ENCODE data around the gene PDE8A. TPM values are rescaled to one million over a fixed set of nuclear protein-coding genes. Genes with fewer than 3 reads are reported as not detected.

Gene PDE8A, protein sequence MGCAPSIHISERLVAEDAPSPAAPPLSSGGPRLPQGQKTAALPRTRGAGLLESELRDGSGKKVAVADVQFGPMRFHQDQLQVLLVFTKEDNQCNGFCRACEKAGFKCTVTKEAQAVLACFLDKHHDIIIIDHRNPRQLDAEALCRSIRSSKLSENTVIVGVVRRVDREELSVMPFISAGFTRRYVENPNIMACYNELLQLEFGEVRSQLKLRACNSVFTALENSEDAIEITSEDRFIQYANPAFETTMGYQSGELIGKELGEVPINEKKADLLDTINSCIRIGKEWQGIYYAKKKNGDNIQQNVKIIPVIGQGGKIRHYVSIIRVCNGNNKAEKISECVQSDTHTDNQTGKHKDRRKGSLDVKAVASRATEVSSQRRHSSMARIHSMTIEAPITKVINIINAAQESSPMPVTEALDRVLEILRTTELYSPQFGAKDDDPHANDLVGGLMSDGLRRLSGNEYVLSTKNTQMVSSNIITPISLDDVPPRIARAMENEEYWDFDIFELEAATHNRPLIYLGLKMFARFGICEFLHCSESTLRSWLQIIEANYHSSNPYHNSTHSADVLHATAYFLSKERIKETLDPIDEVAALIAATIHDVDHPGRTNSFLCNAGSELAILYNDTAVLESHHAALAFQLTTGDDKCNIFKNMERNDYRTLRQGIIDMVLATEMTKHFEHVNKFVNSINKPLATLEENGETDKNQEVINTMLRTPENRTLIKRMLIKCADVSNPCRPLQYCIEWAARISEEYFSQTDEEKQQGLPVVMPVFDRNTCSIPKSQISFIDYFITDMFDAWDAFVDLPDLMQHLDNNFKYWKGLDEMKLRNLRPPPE
- polyA plus RNA-seq (2013, experiment 1 of 4) = 5.6 TPM
- polyA plus RNA-seq (2013, experiment 2 of 4) = 6.8 TPM
- polyA plus RNA-seq (2013, experiment 3 of 4) = 4.2 TPM
- 5.4 TPM for polyA plus RNA-seq (2013, experiment 4 of 4)

DNA sequence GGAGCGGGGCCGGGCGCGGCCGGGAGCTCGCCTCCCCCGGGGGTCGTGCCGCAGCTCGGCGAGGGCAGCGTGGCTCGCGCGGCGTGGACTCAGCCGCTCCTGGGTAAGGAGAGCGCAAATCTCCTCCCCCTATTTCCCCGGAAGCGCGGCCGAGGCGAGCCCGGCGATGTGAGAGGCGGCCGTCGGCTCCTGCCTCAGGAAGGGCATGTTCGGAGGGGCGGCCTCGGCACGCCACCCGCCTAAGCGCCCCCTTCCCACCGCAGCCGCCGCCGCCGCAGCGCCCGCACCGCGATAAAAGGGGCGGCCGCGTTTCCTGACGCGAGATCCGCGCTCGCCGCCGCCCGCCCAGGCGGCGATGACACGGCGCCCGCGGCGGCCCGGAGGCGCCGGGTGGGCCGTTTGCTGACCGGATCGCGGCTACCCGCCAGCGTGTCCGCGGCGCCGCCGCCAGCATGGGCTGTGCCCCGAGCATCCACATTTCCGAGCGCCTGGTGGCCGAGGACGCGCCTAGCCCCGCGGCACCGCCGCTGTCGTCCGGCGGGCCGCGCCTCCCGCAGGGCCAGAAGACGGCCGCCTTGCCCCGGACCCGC is at the start of gene PDE8A:
PDE8A (plus strand) TSS at position 146 of the 590 bp plus-strand sequence; CDS start at position 453, 307 bp downstream.
- peaks cover 73% of the 10 kb centered on the region for H3K27me3 ChIP-seq (ENCODE audit: control insufficient read depth, insufficient read depth, low read length, poor library complexity, severe bottlenecking)
- WGBS, 2 experiments = 0 to 1% methylated on average over 95 of the region's 95 CpGs
- H3K4me3 ChIP-seq (ENCODE audit: insufficient read depth, low read depth, low read length) = peak within 1 kb of the TSS; percentile 78
- H3K9me3 ChIP-seq (ENCODE audit: control insufficient read depth, low read length) = no peaks in the 10 kb centered on the region
- H3K4me1 ChIP-seq (ENCODE audit: control insufficient read depth, insufficient read depth, low read length) = peaks cover 3% of the 10 kb centered on the region
- no peaks in the 10 kb centered on the region for H3K36me3 ChIP-seq (ENCODE audit: control insufficient read depth, insufficient read depth, low read length)
- no peak within 1 kb of the TSS for H3K27ac ChIP-seq (ENCODE audit: insufficient read depth, low read depth, low read length, poor library complexity, severe bottlenecking)

DNA sequence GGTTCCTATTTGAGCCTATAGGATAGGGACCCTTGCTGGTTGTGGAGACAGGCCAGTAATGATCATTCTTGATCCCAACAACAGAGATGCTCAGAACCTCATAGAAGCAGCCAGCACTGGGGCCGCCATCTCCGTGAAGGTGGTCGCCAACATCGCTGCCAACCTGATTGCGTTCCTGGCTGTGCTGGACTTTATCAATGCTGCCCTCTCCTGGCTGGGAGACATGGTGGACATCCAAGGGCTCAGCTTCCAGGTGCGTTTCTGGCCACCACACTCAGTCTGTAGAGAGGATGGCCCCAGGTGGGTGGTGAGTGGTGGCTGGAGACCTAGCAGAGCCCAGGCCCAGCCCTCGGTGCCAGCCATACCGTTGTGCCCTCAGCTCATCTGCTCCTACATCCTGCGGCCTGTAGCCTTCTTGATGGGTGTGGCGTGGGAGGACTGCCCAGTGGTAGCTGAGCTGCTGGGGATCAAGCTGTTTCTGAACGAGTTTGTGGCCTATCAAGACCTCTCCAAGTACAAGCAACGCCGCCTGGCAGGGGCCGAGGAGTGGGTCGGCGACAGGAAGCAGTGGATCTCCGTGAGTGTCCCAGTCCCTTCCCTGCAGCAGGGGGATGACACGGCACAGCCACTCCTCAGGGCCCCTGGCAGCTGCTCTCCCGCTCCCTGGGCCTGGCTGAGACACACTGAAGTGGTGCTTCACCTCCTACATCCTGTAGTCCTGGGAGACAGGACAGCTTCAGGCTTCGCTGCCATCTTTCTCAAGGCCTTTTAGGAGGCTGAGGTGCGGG is 46.5 kb upstream of the PDE8A start:
- Histone ChIP-seq H3K9me3 (ENCODE audit: control insufficient read depth, low read length) (no peaks in the 10 kb centered on the region), H3K36me3 (ENCODE audit: control insufficient read depth, insufficient read depth, low read length) (no peaks in the 10 kb centered on the region), H3K27ac (ENCODE audit: insufficient read depth, low read depth, low read length, poor library complexity, severe bottlenecking) (no peak overlapping the region), H3K4me3 (ENCODE audit: insufficient read depth, low read depth, low read length) (no peak overlapping the region), H3K27me3 (ENCODE audit: control insufficient read depth, insufficient read depth, low read length, poor library complexity, severe bottlenecking) (no peaks in the 10 kb centered on the region), H3K4me1 (ENCODE audit: control insufficient read depth, insufficient read depth, low read length) (no peaks in the 10 kb centered on the region)
- 87% methylated on average over 21 of the region's 21 CpGs for WGBS, 2 experiments

DNA sequence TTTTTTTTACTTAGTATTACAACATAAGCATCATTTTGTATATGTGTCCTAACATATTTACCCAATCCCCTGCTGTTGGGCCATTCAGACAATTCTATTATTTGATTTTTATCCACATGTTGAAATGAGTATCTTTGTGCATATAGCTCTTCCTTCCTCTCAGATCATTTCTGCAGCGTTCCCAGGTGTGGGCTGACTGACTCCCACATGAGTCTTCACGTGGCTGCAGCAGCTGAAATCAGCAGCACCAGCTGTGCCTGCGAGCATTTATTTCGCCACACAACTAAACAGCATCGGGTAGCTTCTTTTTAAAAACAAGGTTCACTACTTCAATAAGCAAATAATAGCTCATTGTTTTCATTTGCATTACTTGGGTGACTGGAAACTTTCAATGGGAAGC is 44.5 kb upstream of the PDE8A start:
- WGBS, 2 experiments = 82 to 89% methylated on average over 5 of the region's 5 CpGs
- Histone ChIP-seq H3K27me3 (ENCODE audit: control insufficient read depth, insufficient read depth, low read length, poor library complexity, severe bottlenecking) (no peaks in the 10 kb centered on the region), H3K36me3 (ENCODE audit: control insufficient read depth, insufficient read depth, low read length) (no peaks in the 10 kb centered on the region), H3K9me3 (ENCODE audit: control insufficient read depth, low read length) (no peaks in the 10 kb centered on the region), H3K4me3 (ENCODE audit: insufficient read depth, low read depth, low read length) (no peak overlapping the region), H3K27ac (ENCODE audit: insufficient read depth, low read depth, low read length, poor library complexity, severe bottlenecking) (no peak overlapping the region), H3K4me1 (ENCODE audit: control insufficient read depth, insufficient read depth, low read length) (no peaks in the 10 kb centered on the region)

DNA sequence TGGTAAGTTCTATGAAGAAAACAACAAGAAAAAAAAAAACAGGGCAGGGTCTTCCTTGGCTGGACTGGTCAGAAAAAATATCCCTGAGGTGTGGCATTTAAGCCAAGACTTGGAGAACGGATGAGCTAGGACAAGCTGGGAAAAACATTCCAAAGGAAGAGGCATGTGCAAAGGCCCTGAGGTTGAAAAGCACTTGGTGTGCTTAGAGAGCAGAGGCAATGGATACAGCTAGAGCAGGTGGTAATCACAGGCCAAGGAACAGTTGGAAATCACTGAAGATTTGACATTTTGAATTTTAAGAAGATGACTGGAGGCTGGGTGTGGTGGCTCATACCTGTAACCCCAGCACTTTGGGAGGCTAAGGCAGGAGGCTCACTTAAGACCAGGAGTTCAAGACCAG is 42.9 kb upstream of the PDE8A start:
- 89 to 92% methylated on average over 1 of the region's 1 CpG for WGBS, 2 experiments
- no peaks in the 10 kb centered on the region for H3K27me3 ChIP-seq (ENCODE audit: control insufficient read depth, insufficient read depth, low read length, poor library complexity, severe bottlenecking)
- no peaks in the 10 kb centered on the region for H3K9me3 ChIP-seq (ENCODE audit: control insufficient read depth, low read length)
- H3K4me3 ChIP-seq (ENCODE audit: insufficient read depth, low read depth, low read length) = no peak overlapping the region
- H3K36me3 ChIP-seq (ENCODE audit: control insufficient read depth, insufficient read depth, low read length) = no peaks in the 10 kb centered on the region
- no peak overlapping the region for H3K27ac ChIP-seq (ENCODE audit: insufficient read depth, low read depth, low read length, poor library complexity, severe bottlenecking)
- no peaks in the 10 kb centered on the region for H3K4me1 ChIP-seq (ENCODE audit: control insufficient read depth, insufficient read depth, low read length)

DNA sequence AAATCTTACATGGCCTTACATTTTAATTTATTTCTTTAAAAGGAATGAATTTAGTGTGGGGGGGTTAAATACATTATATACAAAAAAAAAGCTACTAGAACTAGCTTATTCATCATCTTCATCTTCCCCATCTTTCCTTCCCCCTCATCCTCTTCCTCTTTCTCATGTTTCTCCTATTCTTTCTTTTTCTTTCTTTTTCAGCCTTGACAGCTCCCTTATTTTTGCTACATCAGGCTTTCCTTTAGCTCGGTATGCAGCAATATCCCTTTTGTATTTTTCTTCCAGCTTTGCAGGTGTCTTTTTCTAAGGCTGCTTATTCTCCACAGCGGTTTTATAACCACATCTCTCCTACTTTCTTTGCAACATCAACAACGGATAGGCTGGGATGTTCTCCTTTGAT is 41.3 kb upstream of the PDE8A start:
- no peaks in the 10 kb centered on the region for H3K36me3 ChIP-seq (ENCODE audit: control insufficient read depth, insufficient read depth, low read length)
- H3K4me1 ChIP-seq (ENCODE audit: control insufficient read depth, insufficient read depth, low read length) = no peaks in the 10 kb centered on the region
- no peaks in the 10 kb centered on the region for H3K27me3 ChIP-seq (ENCODE audit: control insufficient read depth, insufficient read depth, low read length, poor library complexity, severe bottlenecking)
- H3K4me3 ChIP-seq (ENCODE audit: insufficient read depth, low read depth, low read length) = no peak overlapping the region
- no peak overlapping the region for H3K27ac ChIP-seq (ENCODE audit: insufficient read depth, low read depth, low read length, poor library complexity, severe bottlenecking)
- 74 to 87% methylated on average over 3 of the region's 3 CpGs for WGBS, 2 experiments
- no peaks in the 10 kb centered on the region for H3K9me3 ChIP-seq (ENCODE audit: control insufficient read depth, low read length)

DNA sequence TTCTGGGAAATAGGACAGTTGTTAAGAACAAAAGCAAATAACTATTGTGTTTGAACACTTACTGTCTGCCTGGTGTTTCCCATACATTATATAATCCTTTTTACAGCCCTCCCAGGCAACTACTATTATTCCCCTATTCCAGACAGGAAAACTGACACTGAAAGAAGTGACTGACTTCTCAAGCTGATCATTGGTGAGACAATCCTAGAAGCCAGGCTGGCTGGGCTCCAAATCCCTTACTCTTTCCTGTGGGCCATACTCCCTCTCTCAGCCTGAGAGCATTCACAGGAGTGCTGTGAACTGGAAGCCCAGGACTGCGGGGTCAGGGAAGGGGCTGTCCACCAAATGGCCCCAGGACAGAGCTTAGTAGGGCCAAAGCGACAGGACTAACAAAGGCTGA is 39.2 kb upstream of the PDE8A start:
- 93 to 100% methylated on average over 2 of the region's 2 CpGs for WGBS, 2 experiments

DNA sequence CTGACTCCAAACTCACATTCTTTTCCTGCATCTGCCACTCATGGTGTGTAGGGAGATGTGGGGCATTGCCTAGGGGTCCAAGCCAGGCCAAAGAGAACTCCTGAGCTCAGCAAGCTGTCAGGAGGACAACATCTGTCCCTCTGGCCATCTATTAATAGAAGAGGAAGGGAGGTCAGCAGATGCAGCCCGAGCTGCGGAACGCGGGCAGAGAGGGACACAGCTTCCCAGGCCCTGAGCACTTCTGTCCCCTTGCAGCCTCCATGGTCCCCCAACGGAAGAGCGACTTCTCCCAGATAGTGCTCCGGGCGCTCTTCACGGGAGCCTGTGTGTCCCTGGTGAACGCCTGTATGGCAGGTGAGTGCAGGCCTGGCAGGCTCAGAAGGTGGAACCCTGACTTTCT is 37.3 kb upstream of the PDE8A start:
- no peaks in the 10 kb centered on the region for H3K27me3 ChIP-seq (ENCODE audit: control insufficient read depth, insufficient read depth, low read length, poor library complexity, severe bottlenecking)
- no peak overlapping the region for H3K4me3 ChIP-seq (ENCODE audit: insufficient read depth, low read depth, low read length)
- no peaks in the 10 kb centered on the region for H3K9me3 ChIP-seq (ENCODE audit: control insufficient read depth, low read length)
- no peaks in the 10 kb centered on the region for H3K36me3 ChIP-seq (ENCODE audit: control insufficient read depth, insufficient read depth, low read length)
- no peaks in the 10 kb centered on the region for H3K4me1 ChIP-seq (ENCODE audit: control insufficient read depth, insufficient read depth, low read length)
- H3K27ac ChIP-seq (ENCODE audit: insufficient read depth, low read depth, low read length, poor library complexity, severe bottlenecking) = no peak overlapping the region
- WGBS, 2 experiments = 94 to 95% methylated on average over 10 of the region's 10 CpGs

More for the DNA sequence above, 39.2 kb upstream of the PDE8A start:
- Histone ChIP-seq H3K4me1 (ENCODE audit: control insufficient read depth, insufficient read depth, low read length) (no peaks in the 10 kb centered on the region), H3K4me3 (ENCODE audit: insufficient read depth, low read depth, low read length) (no peak overlapping the region), H3K27ac (ENCODE audit: insufficient read depth, low read depth, low read length, poor library complexity, severe bottlenecking) (no peak overlapping the region), H3K36me3 (ENCODE audit: control insufficient read depth, insufficient read depth, low read length) (no peaks in the 10 kb centered on the region), H3K27me3 (ENCODE audit: control insufficient read depth, insufficient read depth, low read length, poor library complexity, severe bottlenecking) (no peaks in the 10 kb centered on the region), H3K9me3 (ENCODE audit: control insufficient read depth, low read length) (no peaks in the 10 kb centered on the region)

DNA sequence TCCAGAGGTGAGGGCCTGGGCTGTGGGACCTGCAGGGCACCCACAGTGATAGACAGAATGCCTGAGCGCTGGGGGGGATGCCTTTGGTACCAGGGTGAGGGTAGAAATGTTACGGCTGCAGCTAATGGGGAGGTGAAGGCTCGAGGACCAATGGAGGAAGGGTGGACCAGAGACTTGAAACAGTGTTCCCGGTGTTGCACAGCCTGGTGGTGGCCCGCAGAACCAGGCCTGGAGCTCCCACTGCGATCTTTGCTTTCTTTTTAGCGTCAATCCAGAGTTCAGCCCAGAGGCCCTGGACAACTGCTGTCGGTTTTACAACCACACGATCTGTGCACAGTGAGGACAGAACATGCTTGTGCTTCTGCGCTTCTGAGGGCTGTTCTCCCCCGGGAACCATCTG is 36.8 kb upstream of the PDE8A start:
- H3K9me3 ChIP-seq (ENCODE audit: control insufficient read depth, low read length) = no peaks in the 10 kb centered on the region

GRCh38 chr15:84946772-84947489 is 34.7 kb upstream of the PDE8A start:
- Histone ChIP-seq H3K27ac (ENCODE audit: insufficient read depth, low read depth, low read length, poor library complexity, severe bottlenecking) (no peak overlapping the region), H3K36me3 (ENCODE audit: control insufficient read depth, insufficient read depth, low read length) (no peaks in the 10 kb centered on the region), H3K4me1 (ENCODE audit: control insufficient read depth, insufficient read depth, low read length) (no peaks in the 10 kb centered on the region), H3K4me3 (ENCODE audit: insufficient read depth, low read depth, low read length) (no peak overlapping the region), H3K9me3 (ENCODE audit: control insufficient read depth, low read length) (no peaks in the 10 kb centered on the region), H3K27me3 (ENCODE audit: control insufficient read depth, insufficient read depth, low read length, poor library complexity, severe bottlenecking) (no peaks in the 10 kb centered on the region)
- 84 to 85% methylated on average over 5 of the region's 5 CpGs for WGBS, 2 experiments

More for the DNA sequence above, 36.8 kb upstream of the PDE8A start:
- no peaks in the 10 kb centered on the region for H3K36me3 ChIP-seq (ENCODE audit: control insufficient read depth, insufficient read depth, low read length)
- 88 to 93% methylated on average over 11 of the region's 11 CpGs for WGBS, 2 experiments
- no peaks in the 10 kb centered on the region for H3K27me3 ChIP-seq (ENCODE audit: control insufficient read depth, insufficient read depth, low read length, poor library complexity, severe bottlenecking)
- H3K4me3 ChIP-seq (ENCODE audit: insufficient read depth, low read depth, low read length) = no peak overlapping the region
- H3K27ac ChIP-seq (ENCODE audit: insufficient read depth, low read depth, low read length, poor library complexity, severe bottlenecking) = no peak overlapping the region
- no peaks in the 10 kb centered on the region for H3K4me1 ChIP-seq (ENCODE audit: control insufficient read depth, insufficient read depth, low read length)

Measured in ectodermal cell (in vitro differentiated cells).